HL-60/S4 treated with retinoic acid at 250 ng/mL for 4 days and 3 days (cell line): ENCODE measurements around the gene FBXW8.
"Not testable (repeated sequence)": the region's sequence is repeated elsewhere in the genome, so short reads cannot be mapped to it uniquely, and the experiment has no call there.

Experiments used
- in situ Hi-C: fragments of 300-500 bp; cut with MboI; formaldehyde crosslinking; loops from 2 replicates; pipeline ENCODE4 v1.7.0; 2022; ENCODE audit warnings: low sequenced_read_pairs

The FBXW8 gene

DNA sequence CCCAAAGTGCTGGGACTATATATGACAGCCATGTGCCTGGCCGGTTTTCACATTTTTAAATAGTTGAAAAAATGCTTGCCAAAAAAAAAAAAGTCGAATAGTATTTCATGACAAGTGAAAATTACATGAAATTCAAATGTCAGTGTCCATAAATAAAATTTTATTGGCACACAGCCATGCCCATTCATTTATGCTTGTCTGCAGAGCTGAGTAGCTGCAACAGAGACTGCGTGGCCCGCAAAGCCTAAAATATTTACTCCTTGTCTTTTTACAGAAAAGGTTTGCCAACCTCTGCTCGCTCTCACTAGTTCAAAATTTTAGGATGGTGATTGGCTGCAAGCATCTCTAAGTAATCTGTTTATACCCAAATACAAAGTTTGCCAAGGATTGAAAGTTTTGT is 139.3 kb downstream of the FBXW8 start:
- in situ Hi-C loops, result no loop called here

DNA sequence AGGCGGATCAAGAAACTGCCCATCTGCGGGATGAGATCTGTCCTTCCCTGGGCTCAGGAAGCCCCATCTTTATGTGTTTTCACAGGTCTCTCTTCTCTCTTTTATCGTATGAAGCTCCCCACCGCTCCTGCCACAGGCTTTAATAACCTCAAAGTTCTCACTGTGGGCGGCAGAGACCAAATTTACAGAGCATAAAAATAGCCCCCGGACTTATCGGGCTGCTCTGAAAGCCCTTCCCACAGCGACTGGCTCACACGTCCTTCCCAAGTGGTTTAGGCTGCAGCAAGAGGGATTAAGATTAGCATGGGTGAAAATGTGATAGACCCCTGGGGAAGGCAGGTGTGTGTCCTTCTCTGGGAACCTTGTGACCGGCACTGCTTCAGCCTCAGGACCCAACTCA is 140.6 kb downstream of the FBXW8 start:
- in situ Hi-C loops, result no loop called here

DNA sequence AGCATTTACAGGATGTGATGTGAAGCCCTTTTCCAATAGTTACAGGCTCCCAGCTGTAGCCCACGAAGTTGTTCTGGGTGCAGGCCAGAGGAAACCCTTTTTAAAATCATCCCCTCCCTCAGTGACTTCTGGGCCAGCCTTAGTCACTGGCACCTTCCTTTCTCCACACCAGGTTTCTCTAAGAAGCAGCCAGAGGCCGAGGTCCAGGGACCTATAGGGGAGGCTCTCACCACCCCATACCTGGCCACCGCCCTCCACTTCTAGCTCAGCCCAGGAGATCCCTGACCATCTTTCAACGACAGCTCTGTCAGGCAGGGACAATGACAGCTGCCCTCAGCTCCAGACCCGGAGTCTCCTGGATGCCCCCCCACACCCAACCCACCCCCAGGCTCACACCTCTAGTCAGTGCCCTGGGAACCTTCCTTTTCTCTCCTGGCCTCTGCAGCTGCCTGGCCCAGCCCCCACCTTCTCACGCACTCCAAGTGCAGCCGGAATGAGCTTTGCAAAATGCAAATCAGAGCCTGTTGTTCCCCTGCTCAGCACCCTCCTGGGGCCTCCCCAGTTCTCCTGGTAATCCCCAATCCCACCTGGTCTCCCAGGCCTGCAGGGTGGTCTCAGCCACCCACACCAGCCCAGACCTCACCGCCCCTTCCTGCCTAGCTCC is 141.8 kb downstream of the FBXW8 start:
- in situ Hi-C loops, result no loop called here

DNA sequence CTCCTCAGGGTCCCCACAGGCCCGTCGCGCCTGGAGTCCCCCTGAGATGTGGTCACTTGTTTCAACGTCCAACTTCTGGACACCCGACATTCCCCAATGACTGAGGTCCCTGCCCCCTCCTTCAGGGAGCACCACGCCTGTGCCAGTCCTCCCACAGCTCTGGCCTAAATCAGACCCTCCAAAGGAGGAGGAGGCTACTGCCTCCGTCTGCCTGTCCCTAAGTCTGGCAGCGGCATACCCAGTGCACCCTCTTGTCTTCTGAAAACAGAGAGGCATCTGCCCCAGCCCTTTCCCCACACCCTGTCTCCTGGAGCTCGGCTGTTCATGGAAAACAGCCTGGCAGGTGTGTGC is 142.3 kb downstream of the FBXW8 start:
- in situ Hi-C loops, result no loop called here

- in situ Hi-C loops, result no loop called here
These were observed 142.9 kb downstream of the FBXW8 start for GRCh38 chr12:117053597-117054201.

- in situ Hi-C loops, result no loop called here
These were observed 143.5 kb downstream of the FBXW8 start for GRCh38 chr12:117054279-117054678.

GRCh38 chr12:117057626-117058025 is 146.9 kb downstream of the FBXW8 start:
- in situ Hi-C loops, result not testable (repeated sequence)

- in situ Hi-C loops, result no loop called here
These were observed 147.8 kb downstream of the FBXW8 start for GRCh38 chr12:117058442-117059072.

- in situ Hi-C loops, result no loop called here
These were observed 148.4 kb downstream of the FBXW8 start for GRCh38 chr12:117059156-117059555.

DNA sequence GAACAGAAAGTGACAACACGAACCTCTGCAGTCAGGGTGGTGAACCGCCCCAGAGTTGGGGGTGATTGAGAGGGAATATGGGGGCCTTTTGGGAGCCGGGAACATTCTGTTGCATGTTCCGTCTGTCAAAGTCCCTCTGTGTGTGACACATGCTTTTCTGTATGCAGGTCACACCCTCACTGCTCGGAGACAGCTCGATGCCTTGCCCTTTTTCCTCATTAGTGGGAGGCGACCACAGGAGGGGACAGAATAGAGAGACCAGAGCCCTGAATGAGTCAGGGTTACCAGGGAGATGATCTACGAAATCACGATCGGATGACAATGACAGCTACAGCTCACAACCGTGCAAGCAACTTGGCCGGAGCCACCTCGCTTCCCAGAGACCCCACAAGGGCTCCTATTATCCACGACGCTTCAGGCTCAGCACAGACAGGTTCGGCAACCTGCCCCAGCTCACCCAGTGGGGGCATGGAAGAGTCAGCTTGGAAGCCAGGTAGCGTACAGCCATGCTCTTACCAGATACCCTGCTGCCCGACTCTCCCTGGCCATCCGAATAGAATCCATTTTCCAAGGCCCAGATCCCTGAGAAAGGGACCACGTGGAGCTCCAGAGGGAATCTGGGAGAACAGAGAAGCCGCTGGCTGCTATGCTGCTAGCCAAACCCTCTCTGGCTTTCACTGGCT is 149.6 kb downstream of the FBXW8 start:
- in situ Hi-C loops, result no loop called here

DNA sequence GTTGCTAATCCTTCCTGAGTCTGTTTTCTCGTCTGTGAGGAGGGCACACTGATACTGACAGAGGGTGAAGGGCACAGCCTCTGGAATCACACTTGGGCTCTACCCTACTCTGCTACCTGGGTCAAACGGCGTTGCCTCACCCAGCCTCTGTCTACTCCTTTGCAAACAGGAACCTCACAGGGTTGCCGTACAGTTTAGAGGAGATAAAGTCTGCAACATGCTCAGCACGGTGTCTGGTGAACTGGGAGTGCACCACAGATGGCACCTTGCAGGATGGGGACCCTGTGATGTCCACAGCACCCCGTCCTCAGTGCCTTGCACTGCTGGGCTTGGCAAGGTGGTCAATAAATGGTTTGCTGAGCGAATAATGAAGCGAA is 150.2 kb downstream of the FBXW8 start:
- in situ Hi-C loops, result no loop called here

DNA sequence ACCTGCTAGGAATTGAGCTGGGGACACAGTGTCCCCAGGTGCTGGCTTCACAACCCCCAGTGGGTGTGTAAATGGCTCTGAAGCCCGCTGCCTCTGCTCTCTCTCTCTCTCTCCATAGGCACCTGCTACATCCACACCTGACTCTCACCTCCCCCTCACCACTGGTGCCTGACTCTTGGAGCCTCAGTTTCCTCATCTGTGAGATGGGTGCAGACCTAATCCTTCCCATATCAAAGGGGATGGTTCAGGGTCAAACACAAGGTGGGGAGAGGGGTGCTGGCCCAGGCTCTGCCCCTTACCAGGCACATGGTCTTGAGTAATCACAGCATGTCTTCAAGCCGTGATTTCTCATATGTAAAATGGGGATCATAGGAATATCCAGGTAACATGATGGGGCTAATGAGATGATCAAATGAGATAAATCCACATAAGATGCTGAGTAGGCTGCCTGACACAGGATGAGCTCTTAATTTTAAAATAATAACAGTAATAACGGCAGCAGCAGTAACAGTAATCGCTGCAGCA is 150.9 kb downstream of the FBXW8 start:
- in situ Hi-C loops, result no loop called here

DNA sequence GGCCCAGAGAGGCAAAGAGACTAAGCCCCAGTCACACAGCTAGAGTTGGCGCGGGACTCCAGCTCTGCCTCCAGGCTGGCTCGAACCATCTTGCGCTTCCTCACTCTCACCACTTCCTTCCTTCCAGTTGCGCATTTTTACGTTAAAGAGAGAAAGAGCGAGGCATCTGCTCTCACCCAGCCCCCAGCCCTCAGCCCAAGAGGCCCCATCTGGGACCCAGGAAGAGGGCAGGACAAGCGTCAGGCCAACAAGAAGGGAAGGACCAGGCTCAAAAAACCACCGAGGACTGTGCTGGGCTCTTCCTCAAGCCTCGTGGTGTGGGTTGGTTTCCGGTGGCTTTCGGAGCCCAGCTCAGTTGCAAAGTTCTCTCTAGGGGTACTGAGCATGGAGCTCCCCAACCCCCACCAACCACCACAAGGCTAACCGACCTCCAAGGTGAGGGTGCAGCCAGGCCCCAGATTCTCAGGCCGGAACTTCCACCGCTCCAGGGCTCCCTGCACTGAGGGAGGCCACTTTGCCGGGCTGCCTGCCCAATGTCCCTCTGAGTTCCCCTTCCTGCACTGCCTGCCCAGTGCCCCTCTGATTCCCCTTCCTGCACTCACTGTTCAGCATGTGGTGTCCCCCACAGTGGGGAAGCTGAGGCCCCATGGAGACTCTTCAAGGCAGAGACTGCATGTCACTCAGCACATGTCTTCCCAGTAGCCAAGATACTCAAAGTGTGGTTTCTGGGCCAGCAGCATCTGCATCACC is 152.6 kb downstream of the FBXW8 start:
- in situ Hi-C loops, result no loop called here

GRCh38 chr12:117064049-117064448 is 153.3 kb downstream of the FBXW8 start:
- in situ Hi-C loops, result no loop called here

- in situ Hi-C loops, result no loop called here
These were observed 153.8 kb downstream of the FBXW8 start for GRCh38 chr12:117064596-117064995.

GRCh38 chr12:117067016-117067415 is 156.3 kb downstream of the FBXW8 start:
- in situ Hi-C loops, result no loop called here

- in situ Hi-C loops, result no loop called here
These were observed 156.9 kb downstream of the FBXW8 start for GRCh38 chr12:117067638-117068037.

DNA sequence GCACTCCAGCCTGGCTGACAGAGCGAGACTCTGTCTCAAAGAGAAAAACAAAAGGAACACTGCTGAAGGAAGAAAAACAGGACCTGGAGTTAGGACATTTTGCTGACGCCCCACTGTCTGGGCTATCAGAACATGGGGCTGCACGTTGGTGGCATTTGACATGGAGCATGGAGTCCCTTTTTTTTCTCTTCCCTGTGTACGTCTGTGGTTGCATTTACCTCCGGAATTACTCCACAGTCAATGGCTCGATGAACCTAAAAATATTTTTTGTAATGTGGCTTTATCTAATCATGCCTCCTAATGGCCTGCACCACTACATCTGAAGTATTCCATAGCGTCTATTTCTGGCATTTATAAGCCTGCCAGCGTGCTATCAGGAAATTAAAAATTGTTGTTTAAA is 157.7 kb downstream of the FBXW8 start:
- in situ Hi-C loops, result no loop called here

DNA sequence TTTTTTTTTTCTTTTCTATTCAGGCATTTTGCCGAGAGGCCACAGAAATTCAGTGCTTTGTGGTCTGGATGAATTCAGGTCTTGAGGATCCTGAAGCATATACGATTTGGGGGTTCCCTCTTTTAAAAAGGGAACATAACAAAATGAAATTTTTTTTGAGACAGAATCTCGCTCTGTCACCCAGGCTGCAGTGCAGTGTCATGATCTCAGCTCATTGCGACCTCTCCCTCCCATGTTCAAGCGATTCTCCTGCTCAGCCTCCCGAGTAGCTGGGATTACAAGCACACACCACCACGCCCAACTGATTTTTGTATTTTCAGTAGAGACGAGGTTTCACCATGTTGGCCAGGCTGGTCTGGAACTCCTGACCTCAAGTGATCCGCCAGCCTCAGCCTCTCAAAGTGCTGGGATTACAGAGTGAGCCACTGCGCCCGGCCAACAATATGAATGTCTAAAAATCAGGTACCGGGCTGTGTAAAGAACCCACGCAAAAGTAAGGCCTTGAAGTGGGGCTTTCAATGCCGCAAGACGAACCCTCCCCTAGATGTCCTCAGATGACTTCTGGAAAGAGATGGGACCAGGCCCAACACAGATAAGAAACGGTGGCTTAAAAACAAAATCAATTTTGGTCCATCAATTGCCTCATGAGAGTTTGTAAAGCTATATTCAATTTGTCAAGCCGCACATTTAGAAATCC is 158.5 kb downstream of the FBXW8 start:
- in situ Hi-C loops, result no loop called here
